Fibroblast of skin of abdomen (primary cell): ENCODE measurements around the gene PTPRE.

Source experiments
- DNase-seq: peaks from one replicate; pipeline ENCODE4 v3.0.0-alpha.2; 2013

Gene PTPRE

GRCh38 chr10:127908959-127909267, 2.0 kb downstream of the PTPRE start:
- no peak for DNase-seq

- no peak for DNase-seq
Measured at GRCh38 chr10:127909716-127910463, 3.0 kb downstream of the PTPRE start.

GRCh38 chr10:127910464-127910770, 3.5 kb downstream of the PTPRE start:
- DNase-seq: no peak

- DNase-seq: no peak
Measured at GRCh38 chr10:127911218-127911866, 4.4 kb downstream of the PTPRE start.

GRCh38 chr10:127911867-127912257, 5.0 kb downstream of the PTPRE start:
- no peak for DNase-seq

DNA sequence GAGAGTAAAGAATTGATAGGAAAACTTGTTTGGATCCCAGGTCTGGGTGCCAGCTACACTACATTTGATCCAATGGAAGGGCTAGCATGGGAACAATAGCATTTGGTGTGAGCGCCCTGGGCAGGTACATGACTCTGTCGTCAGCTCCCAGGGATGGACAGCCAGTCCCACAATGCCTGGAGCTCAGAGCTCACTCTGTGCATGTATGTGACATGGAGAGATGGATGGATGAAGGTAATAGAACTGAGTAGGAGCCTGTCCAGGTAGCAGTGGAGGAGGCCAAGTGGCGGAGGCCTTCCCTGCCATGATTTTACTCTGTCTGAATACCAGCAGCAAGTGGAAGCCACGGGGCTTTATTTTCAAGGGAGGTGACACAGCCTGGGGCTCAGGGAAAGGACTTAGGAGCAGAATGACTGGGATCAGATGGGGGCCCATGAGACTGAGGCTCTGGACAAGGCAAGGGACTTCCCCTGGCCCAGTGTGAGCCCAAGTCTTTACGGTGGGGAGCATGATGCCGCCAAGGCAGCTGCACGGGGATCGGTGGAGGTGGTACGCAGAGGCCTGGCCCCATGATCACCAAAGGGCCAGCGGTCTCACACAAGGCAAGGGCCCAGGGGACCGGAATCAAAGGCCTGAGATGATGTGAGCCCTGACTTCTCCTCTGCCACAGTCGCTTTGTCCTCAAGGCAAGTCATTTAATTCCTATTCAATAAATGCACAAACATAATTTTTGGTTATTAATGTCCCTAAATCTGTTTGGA, 5.9 kb downstream of the PTPRE start:
- no peak for DNase-seq

DNA sequence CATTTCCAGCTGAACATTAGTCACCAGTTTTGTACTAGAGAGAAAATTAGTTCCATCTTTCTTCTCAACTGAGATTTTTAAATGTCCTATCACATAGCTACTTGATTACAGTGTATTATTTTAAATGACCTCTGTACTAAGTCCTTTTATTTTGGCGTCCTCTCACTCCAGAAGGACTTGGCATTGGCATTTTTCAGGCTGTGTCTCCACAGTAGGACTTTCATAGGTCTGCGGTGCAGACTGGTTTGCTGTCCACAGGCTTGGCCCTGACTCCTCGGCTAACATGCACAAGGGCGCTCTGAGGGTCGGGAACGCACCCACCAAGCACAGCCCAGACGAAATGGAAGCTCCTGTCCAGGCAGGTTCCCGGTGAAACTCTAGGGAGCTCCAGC, 6.5 kb downstream of the PTPRE start:
- no peak for DNase-seq

GRCh38 chr10:127915324-127915723, 8.4 kb downstream of the PTPRE start:
- no peak for DNase-seq

- no peak for DNase-seq
Measured at GRCh38 chr10:127916826-127917225, 9.9 kb downstream of the PTPRE start.

GRCh38 chr10:127918572-127918971, 11.7 kb downstream of the PTPRE start:
- no peak for DNase-seq

- no peak for DNase-seq
Measured at GRCh38 chr10:127919418-127920271, 12.7 kb downstream of the PTPRE start.

DNA sequence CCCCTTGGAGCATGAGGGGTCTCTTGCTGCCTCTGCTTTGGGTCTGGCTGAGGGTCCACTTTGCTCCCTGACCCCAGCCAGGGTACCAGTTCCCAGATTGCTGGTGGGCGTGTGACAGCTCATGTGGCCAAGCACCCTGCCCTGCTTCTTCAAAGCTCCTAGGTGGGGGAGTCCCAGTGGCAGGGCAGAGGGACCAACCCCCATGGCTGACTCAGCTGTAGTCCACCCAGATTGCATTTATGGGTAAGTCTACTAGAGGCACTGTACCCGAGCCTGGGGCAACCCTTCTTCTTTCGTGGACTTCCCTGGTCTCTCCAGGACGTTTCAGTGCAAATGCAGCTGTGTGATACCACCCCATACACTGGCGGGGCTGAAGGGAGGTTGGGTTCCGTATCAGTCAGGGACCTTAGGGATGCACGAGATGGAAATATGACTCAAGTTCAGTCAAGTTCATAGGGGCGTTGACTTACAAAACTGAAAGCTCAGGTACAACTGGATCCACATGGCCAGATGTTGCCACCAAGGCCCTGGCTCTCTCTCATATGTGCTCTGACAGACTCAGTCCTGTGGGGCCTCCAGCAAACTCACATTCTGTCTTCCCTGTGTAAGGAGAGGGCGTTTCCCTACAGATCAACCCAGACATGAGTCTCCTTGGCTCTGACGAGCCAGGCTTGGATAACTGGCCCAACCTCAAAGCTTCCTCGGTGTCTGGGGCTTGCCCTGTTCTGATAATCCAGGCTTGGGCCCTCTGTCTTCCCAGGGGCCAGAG, 13.6 kb downstream of the PTPRE start:
- no peak for DNase-seq

DNA sequence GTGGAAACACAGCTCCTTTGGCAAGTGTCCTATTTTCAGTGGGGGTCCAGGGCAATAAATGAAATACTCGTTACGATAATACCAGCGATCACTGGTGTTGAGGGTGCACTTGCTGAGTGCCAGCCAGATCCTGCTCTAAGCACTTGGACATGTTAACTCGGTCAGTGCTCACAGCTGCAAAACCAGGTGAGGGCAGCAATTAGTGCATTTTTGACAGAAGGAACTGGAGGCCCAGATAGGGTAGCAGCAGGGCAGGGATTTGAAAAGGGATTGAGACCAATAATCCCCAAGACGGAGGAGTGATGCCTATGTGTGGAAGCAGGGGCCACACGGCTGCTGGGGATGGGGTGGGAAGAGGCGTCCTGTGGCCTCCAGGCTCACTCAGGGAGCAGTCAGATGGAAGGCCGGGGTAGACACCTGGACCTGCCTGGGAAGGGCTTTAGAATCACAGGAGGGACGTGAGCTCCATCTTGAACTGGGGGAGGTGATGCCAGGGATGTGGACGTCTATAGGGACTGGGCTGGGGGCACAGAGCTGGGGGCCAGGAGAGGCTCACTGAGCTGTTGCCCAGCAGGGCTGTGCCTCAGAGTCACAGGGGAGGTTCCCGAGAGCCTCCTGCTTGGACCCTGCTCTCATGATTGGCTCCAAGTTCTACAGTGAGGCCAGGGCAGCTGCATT, 14.3 kb downstream of the PTPRE start:
- DNase-seq: no peak

DNA sequence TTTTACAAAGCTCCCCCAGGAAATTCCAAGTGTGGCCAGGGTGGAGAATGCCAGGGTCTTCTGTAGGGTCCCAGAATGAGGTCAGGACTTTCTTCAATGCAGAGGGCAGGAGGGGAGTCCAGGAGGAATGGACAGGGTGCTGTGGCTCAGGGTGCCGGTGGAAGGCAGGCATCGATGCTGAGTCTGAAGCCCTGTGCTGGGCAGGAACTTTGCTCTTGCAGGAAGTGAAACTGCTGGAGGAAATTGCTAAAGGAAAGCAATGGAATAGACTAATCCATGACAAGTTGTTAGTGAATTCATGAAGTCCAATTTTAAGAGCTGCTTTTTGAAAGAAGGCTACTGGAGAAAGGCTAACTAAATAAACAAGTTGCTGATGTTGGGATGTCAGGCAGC, 14.8 kb downstream of the PTPRE start:
- DNase-seq: no peak

DNA sequence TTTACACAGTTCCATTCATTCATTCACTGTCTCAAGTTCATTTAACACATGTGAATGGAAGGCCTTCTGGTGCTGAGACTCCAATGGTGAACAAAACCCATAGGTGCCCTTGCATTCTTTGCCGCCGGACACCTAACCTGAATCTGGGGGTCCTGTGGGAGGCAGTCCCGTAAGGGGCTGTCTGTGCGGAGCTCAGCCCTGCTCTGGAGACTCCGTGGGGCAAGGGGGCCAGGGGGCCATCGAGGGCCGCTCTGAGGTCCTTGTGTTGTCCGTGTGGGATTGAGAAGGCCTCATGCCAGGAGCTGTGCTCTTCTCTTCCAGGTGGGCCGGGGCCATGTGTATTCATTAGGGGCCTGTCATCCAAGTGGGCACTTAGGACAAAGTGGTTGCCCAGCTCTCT, 15.3 kb downstream of the PTPRE start:
- DNase-seq: no peak

- peak; percentile 17 for DNase-seq
Measured at GRCh38 chr10:127922675-127923366, 15.9 kb downstream of the PTPRE start.

DNA sequence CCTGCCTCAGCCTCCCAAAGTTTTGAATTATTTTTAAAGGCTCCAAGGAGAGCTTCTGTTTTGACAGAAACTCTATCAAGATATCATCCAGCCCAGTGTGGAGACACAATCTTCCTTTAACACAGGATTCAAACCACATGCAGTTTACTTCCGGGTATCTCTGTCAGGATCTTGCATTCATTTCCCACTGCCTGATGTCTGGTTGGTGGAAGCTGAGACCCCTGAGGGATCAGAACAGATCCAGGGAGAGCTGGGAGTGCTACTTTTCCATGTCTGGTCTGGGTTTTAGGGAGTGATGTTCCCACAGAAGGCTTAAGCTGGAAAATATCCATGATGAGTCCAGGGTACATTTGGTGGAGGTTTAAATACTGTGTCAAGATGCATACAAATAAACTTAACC, 16.7 kb downstream of the PTPRE start:
- DNase-seq: no peak

DNA sequence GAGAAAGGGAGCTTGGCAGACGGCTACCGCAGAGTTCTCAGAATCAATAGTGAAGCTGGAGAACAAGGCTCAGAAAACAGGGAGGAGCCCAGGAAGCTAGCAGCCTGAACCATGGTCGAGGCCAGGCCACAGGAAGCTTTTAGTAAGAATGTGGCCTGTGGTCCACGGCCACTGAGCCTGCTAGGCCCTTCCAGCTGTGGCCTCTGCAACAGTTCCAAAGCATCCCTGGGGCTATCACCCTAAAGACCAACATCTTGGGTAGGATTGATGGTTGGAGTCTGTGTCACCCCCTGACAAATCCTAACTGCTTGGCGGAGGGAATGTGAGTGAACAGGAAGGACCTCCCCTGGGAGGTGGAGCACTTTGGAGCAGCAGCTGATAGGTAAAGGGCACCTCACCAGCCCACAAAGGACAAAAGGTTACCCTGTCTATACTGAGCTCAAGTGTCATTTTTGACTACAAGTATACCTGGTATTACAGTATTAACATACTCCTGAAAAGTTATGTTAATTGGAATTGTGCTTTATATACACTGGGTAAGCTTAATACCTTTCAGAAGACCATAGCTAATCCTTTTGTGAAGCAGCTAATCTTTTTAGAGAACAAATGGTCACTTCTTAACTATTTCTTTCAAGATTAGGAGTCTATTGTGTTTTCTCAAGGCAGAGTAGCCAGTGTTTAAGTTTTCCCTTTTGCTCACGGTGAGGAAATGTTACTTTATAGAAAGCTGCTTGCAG, 18.7 kb downstream of the PTPRE start:
- DNase-seq: no peak

DNA sequence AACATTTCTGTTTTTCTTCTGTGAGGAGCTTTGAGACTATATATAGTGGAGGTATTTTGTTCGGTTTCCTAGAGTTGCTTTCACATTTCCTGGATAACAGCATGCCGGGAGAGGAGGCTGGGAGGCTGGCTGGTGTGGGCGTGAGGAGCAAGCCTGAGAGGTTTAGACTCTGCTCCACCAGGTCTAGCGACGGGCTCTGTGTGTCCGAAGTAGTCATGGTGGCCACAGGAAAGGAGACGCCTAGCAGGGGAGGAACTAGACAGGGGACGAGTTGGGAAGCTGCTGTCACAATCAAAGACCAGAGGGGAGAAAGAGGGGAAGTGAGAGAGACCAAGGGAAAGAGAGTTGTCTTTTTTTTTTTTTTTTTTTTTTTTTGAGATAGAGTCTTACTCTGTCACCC, 19.6 kb downstream of the PTPRE start:
- DNase-seq: no peak

DNA sequence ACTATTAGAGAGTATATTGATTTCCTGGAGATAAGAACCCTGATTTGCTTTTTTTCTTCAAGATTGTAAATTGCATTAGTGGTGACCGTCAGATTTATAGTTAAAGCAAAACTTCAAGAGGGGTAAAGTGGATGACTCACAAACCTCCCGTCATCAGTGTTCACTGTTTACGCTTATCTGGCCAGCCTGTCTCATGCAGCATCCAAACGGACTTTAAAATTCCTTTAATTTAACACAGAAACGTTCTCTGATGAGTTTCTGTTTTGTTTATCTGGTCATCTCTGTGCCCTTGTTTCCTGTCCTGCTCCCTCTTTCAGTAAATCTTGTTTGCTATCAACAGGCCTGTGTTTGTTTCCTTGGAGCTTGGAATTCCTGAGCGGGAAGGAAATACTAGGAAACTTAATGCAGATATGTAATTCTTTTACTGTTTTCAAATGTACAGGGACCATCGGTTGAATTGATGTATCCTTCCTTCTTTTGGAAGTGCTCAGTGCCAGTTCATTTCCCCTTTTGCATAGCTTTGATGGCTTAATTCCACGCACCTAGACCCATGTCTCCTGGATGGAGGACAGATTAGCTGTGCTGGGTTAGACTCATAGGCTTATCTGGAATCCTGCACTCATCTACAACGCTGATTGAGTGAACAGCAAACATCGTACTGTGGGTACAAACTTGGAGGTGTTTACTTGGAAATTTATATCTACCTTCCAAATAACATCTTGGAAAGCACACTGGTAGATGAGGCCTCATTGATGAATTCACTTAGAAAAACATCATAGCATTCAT, 21.3 kb downstream of the PTPRE start:
- no peak for DNase-seq
